GM23338 (cell line): ENCODE measurements around the gene RPL27A. TPM values are rescaled to one million over a fixed set of nuclear protein-coding genes. Genes with fewer than 3 reads are reported as not detected.

ENCODE experiments used
- ATAC-seq: fragments of 200-7000 bp; cut with Tn5 transposase; 3 replicates; pipeline ENCODE4 v1.9.1; 2020
- DNase-seq: peaks from one replicate; pipeline ENCODE4 v3.0.0-alpha.2; 2015; ENCODE audit warnings: low spot score
- H2AFZ ChIP-seq: fragments of 200-600 bp; sonication (generic); 2 replicates; pipeline ENCODE4 v1.8.0; 2016; ENCODE audit warnings: antibody characterized with exemption, mild to moderate bottlenecking, moderate library complexity
- H3F3A ChIP-seq: fragments of 200-600 bp; sonication (generic); replicated peaks from 2 replicates; pipeline ENCODE4 v1.8.0; 2017; ENCODE audit warnings: antibody characterized with exemption, mixed run types, low read depth
- H3K27ac ChIP-seq: fragments of 200-600 bp; sonication (generic); 2 replicates; pipeline ENCODE4 v1.6.1; 2016; ENCODE audit warnings: low read depth
- H3K27me3 ChIP-seq: fragments of 200-600 bp; sonication (generic); 2 replicates; pipeline ENCODE4 v1.8.0; 2016; ENCODE audit warnings: mild to moderate bottlenecking, mixed run types, moderate library complexity; ENCODE audit not compliant: insufficient read depth
- H3K36me3 ChIP-seq: fragments of 200-600 bp; sonication (generic); 2 replicates; pipeline ENCODE4 v1.8.0; 2016; ENCODE audit warnings: mild to moderate bottlenecking; ENCODE audit not compliant: insufficient read depth
- H3K4me1 ChIP-seq: fragments of 200-600 bp; sonication (generic); 2 replicates; pipeline ENCODE4 v1.8.0; 2016; ENCODE audit warnings: mild to moderate bottlenecking, moderate library complexity; ENCODE audit not compliant: insufficient read depth
- H3K4me2 ChIP-seq: fragments of 200-600 bp; sonication (generic); 2 replicates; pipeline ENCODE4 v1.7.1; 2017; ENCODE audit warnings: mixed run types
- H3K4me3 ChIP-seq: fragments of 200-600 bp; sonication (generic); 2 replicates; pipeline ENCODE4 v1.6.1; 2016; ENCODE audit warnings: mixed run types
- H3K79me2 ChIP-seq: fragments of 200-600 bp; sonication (generic); replicated peaks from 2 replicates; pipeline ENCODE4 v1.8.0; 2017; ENCODE audit warnings: mild to moderate bottlenecking; ENCODE audit not compliant: insufficient read depth
- H3K9me2 ChIP-seq: fragments of 200-600 bp; sonication (generic); 2 replicates; pipeline ENCODE4 v1.8.0; 2017; ENCODE audit not compliant: insufficient read depth
- H4K20me1 ChIP-seq: fragments of 200-600 bp; sonication (generic); replicated peaks from 2 replicates; pipeline ENCODE4 v1.8.0; 2017; ENCODE audit warnings: mild to moderate bottlenecking; ENCODE audit not compliant: insufficient read depth
- H3K27ac Mint-ChIP-seq: 2 replicates; pipeline ENCODE4 v1.8.0; 2020; ENCODE audit warnings: inconsistent platforms, mild to moderate bottlenecking, moderate library complexity, mixed read lengths
- H3K27me3 Mint-ChIP-seq: 3 replicates; pipeline ENCODE4 v1.8.0; 2022; ENCODE audit warnings: low read depth, mild to moderate bottlenecking, moderate library complexity, mixed read lengths, inconsistent platforms; ENCODE audit not compliant: insufficient read depth, poor library complexity
- H3K36me3 Mint-ChIP-seq: 3 replicates; pipeline ENCODE4 v1.8.0; 2021; ENCODE audit warnings: low read depth, mild to moderate bottlenecking, inconsistent platforms, moderate library complexity, mixed read lengths
- H3K4me1 Mint-ChIP-seq: 3 replicates; pipeline ENCODE4 v1.8.0; 2020; ENCODE audit warnings: mild to moderate bottlenecking, inconsistent platforms, mixed read lengths
- H3K4me3 Mint-ChIP-seq: 3 replicates; pipeline ENCODE4 v1.8.0; 2021; ENCODE audit warnings: moderate library complexity, mild to moderate bottlenecking, inconsistent platforms, mixed read lengths
- H3K9me3 Mint-ChIP-seq: 3 replicates; pipeline ENCODE4 v1.8.0; 2020; ENCODE audit warnings: moderate library complexity, mild to moderate bottlenecking, inconsistent platforms, mixed read lengths
- ETS1 ChIP-seq: IDR thresholded peaks from 2 replicates; pipeline ENCODE4 v1.6.1; 2016; ENCODE audit warnings: antibody characterized with exemption
- EZH2 ChIP-seq: fragments of 200-600 bp; sonication (generic); IDR thresholded peaks from one replicate; pipeline ENCODE4 v1.8.0; 2017; ENCODE audit warnings: antibody characterized with exemption, mild to moderate bottlenecking, low read depth; ENCODE audit not compliant: unreplicated experiment
- NANOG ChIP-seq: IDR thresholded peaks from 2 replicates; pipeline ENCODE4 v1.6.1; 2016; ENCODE audit warnings: antibody characterized with exemption, borderline replicate concordance
- POLR2AphosphoS5 ChIP-seq: IDR thresholded peaks from 2 replicates; pipeline ENCODE4 v1.6.1; 2016; ENCODE audit warnings: antibody characterized with exemption, low read depth
- STAT1 ChIP-seq: IDR thresholded peaks from one replicate; pipeline ENCODE4 v1.6.1; 2016; ENCODE audit warnings: antibody characterized with exemption; ENCODE audit not compliant: unreplicated experiment
- ZNF114 ChIP-seq: fragments of 250-450 bp; sonication (Bioruptor Pico); IDR thresholded peaks from 2 replicates; pipeline ENCODE4 v1.5.0; 2020; ENCODE audit warnings: mild to moderate bottlenecking, moderate library complexity
- ZNF331 ChIP-seq: fragments of 250-450 bp; sonication (Bioruptor Pico); IDR thresholded peaks from 2 replicates; pipeline ENCODE4 v1.5.0; 2020; ENCODE audit warnings: low read depth, mild to moderate bottlenecking, moderate library complexity
- polyA plus RNA-seq: library from polyadenylated mRNA; unstranded; fragments of >200 nt; fragmentation: Nextera tagmentation; extraction: Ambion mirVana; gene quantifications from 2 replicates; pipeline ENCODE4 v1.2.1, GENCODE V29; 2016
- total RNA-seq: library from RNA; depleted of rRNA; stranded (reverse); fragments of >200 nt; shearing (Covaris generic); gene quantifications from 2 replicates; pipeline ENCODE4 v1.2.3, GENCODE V29; 2014
- TF ChIP-seq, protein P1 (sequence below): fragments of 250-450 bp; sonication (Bioruptor Pico); IDR thresholded peaks from 2 replicates; pipeline ENCODE4 v1.5.0; 2020; ENCODE audit warnings: mild to moderate bottlenecking, moderate library complexity

The RPL27A gene
- total and polyA plus RNA-seq, 2 experiments from 2014 or later: 1,283 to 3,167 TPM

GRCh38 chr11:8699903-8700302 is 17.3 kb downstream of the RPL27A start:
- 0 out of 3 replicates have a peak overlapping the region, but pooled peaks have one; percentile 25 for H3K4me3 Mint-ChIP-seq
- Histone ChIP-seq H3K36me3 (peaks cover 15% of the 10 kb centered on the region), H3K27ac (peak overlapping the region; percentile 99)

DNA sequence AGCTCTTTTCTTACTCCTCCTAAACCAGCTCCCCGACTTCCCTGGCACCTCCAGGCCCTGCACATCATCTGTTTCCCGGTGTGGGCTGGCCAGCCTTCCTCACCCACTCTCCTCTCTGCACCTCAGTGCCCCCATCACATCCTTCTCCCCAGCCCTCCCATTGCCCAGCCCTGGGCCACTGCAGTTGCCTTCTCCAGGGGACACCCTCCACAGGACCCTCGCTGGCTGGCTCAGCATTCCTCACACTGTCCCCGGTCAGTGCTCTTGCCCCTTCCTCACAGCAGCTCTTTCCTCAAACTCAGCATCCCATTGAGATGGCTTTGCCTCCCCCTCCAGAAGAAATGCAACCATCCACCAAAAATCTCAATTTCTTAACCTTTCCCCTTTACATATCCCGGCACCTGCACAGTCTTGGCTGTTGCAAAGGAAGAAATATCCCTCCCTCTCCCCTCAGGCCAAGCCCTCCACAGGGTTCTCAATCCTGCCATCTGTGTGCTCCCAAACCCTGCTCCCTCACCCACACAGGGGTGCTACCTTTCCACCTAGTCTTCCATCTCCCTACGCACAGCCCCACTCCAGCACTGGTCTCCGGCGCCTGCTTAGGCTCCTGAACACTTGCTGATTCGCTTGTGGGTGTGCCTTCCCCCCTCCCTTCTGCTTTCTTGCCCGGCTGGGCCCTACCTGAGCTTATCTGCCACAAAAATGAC is 19.5 kb downstream of the RPL27A start:
- H3F3A ChIP-seq: peaks cover 31% of the 10 kb centered on the region
- no peaks in the 10 kb centered on the region for H3K79me2 ChIP-seq
- peaks cover 55% of the 10 kb centered on the region for H3K4me1 Mint-ChIP-seq
- no peaks in the 10 kb centered on the region for H4K20me1 ChIP-seq
- H3K36me3 ChIP-seq: no peaks in the 10 kb centered on the region
- H3K36me3 Mint-ChIP-seq: peaks cover 44% of the 10 kb centered on the region
- DNase-seq: no peak
- no peak for ATAC-seq
- H3K4me3 ChIP-seq: no peak overlapping the region
- no peak overlapping the region for H2AFZ ChIP-seq
- peaks cover 14% of the 10 kb centered on the region for H3K9me2 ChIP-seq
- H3K9me3 Mint-ChIP-seq: no peaks in the 10 kb centered on the region; the same call in 2 of the 3 replicates
- peaks cover 45% of the 10 kb centered on the region for H3K4me1 ChIP-seq
- H3K27me3 Mint-ChIP-seq: peaks cover 23% of the 10 kb centered on the region
- peak overlapping the region; percentile 97 for H3K27ac ChIP-seq
- no peak for TF ChIP-seq ZNF114 (CRISPR knock-in tag)
- TF ChIP-seq EZH2: no peak
- TF ChIP-seq, protein P1, sequence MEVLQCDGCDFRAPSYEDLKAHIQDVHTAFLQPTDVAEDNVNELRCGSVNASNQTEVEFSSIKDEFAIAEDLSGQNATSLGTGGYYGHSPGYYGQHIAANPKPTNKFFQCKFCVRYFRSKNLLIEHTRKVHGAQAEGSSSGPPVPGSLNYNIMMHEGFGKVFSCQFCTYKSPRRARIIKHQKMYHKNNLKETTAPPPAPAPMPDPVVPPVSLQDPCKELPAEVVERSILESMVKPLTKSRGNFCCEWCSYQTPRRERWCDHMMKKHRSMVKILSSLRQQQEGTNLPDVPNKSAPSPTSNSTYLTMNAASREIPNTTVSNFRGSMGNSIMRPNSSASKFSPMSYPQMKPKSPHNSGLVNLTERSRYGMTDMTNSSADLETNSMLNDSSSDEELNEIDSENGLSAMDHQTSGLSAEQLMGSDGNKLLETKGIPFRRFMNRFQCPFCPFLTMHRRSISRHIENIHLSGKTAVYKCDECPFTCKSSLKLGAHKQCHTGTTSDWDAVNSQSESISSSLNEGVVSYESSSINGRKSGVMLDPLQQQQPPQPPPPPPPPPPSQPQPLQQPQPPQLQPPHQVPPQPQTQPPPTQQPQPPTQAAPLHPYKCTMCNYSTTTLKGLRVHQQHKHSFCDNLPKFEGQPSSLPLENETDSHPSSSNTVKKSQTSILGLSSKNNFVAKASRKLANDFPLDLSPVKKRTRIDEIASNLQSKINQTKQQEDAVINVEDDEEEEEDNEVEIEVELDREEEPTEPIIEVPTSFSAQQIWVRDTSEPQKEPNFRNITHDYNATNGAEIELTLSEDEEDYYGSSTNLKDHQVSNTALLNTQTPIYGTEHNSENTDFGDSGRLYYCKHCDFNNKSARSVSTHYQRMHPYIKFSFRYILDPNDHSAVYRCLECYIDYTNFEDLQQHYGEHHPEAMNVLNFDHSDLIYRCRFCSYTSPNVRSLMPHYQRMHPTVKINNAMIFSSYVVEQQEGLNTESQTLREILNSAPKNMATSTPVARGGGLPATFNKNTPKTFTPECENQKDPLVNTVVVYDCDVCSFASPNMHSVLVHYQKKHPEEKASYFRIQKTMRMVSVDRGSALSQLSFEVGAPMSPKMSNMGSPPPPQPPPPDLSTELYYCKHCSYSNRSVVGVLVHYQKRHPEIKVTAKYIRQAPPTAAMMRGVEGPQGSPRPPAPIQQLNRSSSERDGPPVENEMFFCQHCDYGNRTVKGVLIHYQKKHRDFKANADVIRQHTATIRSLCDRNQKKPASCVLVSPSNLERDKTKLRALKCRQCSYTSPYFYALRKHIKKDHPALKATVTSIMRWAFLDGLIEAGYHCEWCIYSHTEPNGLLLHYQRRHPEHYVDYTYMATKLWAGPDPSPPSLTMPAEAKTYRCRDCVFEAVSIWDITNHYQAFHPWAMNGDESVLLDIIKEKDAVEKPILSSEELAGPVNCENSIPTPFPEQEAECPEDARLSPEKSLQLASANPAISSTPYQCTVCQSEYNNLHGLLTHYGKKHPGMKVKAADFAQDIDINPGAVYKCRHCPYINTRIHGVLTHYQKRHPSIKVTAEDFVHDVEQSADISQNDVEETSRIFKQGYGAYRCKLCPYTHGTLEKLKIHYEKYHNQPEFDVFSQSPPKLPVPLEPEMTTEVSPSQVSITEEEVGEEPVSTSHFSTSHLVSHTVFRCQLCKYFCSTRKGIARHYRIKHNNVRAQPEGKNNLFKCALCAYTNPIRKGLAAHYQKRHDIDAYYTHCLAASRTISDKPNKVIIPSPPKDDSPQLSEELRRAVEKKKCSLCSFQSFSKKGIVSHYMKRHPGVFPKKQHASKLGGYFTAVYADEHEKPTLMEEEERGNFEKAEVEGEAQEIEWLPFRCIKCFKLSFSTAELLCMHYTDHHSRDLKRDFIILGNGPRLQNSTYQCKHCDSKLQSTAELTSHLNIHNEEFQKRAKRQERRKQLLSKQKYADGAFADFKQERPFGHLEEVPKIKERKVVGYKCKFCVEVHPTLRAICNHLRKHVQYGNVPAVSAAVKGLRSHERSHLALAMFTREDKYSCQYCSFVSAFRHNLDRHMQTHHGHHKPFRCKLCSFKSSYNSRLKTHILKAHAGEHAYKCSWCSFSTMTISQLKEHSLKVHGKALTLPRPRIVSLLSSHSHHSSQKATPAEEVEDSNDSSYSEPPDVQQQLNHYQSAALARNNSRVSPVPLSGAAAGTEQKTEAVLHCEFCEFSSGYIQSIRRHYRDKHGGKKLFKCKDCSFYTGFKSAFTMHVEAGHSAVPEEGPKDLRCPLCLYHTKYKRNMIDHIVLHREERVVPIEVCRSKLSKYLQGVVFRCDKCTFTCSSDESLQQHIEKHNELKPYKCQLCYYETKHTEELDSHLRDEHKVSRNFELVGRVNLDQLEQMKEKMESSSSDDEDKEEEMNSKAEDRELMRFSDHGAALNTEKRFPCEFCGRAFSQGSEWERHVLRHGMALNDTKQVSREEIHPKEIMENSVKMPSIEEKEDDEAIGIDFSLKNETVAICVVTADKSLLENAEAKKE (CRISPR knock-in tag): no peak
- no peak for TF ChIP-seq STAT1
- no peak for TF ChIP-seq ETS1
- TF ChIP-seq ZNF331: no peak
- no peak for TF ChIP-seq NANOG
- peak overlapping the region; percentile 20; the same call in 1 of the 3 replicates for H3K4me3 Mint-ChIP-seq
- H3K4me2 ChIP-seq: peak overlapping the region; percentile 62; the same call in 1 of the 2 replicates
- H3K27ac Mint-ChIP-seq: peak overlapping the region; percentile 95
- no peaks in the 10 kb centered on the region for H3K27me3 ChIP-seq

More at GRCh38 chr11:8699903-8700302, 17.3 kb downstream of the RPL27A start:
- Mint-ChIP-seq H3K9me3 (no peaks in the 10 kb centered on the region; the same call in 2 of the 3 replicates), H3K4me1 (peaks cover 55% of the 10 kb centered on the region), H3K27ac (peak overlapping the region; percentile 86), H3K27me3 (peaks cover 24% of the 10 kb centered on the region), H3K36me3 (peaks cover 50% of the 10 kb centered on the region)
- Histone ChIP-seq H3K27me3 (no peaks in the 10 kb centered on the region), H3K9me2 (peaks cover 14% of the 10 kb centered on the region), H3K79me2 (peaks cover 8% of the 10 kb centered on the region; the same call in 1 of the 2 replicates), H3K4me2 (peak overlapping the region; percentile 74), H2AFZ (no peak overlapping the region), H3K4me1 (peaks cover 45% of the 10 kb centered on the region), H3K4me3 (0 out of 2 replicates have a peak overlapping the region, but pooled peaks have one; percentile 29), H3F3A (peaks cover 31% of the 10 kb centered on the region), H4K20me1 (no peaks in the 10 kb centered on the region)
- TF ChIP-seq POLR2AphosphoS5: no peak
- TF ChIP-seq NANOG: 0 out of 2 replicates have a peak, but pooled peaks have one; percentile 8
- DNase-seq (peak; percentile 69), ATAC-seq (peak; percentile 9)
